Gastrocnemius medialis (tissue), 4 donors: ENCODE results near the gene E2F3. TPM values are rescaled to one million over a fixed set of nuclear protein-coding genes. Genes with fewer than 3 reads are reported as not detected.
A peak's percentile ranks its signal among the peaks of the same experiment; 100 is the strongest.

Experiments
- ATAC-seq, 2 donors: fragments of 150-250 bp; one replicate each; pipeline ENCODE4 v1.9.1; 2016
- DNase-seq, 2 donors: peaks; one replicate each; pipeline ENCODE4 v3.0.0-alpha.2; 2019
- H3K27ac ChIP-seq, 4 donors: fragments of 200-600 bp; sonication (generic); 1 replicate in 1 of 4; 2 replicates in 3 of 4; pipeline ENCODE4 v1.5.1; 2016 to 2018; ENCODE audit warnings: mild to moderate bottlenecking in 2 of 4, moderate library complexity in 1 of 4
- H3K27me3 ChIP-seq, 3 donors: fragments of 200-600 bp; sonication (generic) in 2 of 3; 1 replicate in 1 of 3; 2 replicates in 2 of 3; pipeline versions ENCODE4 v1.5.1 to v1.6.0; 2016 to 2019; ENCODE audit warnings: mild to moderate bottlenecking in 1 of 3, moderate library complexity in 1 of 3
- H3K36me3 ChIP-seq, 2 donors: fragments of 200-600 bp; sonication (generic) in 1 of 2; one replicate each; pipeline ENCODE4 v1.5.1; 2017 to 2018
- H3K4me1 ChIP-seq, 2 donors: fragments of 200-600 bp; sonication (generic) in 1 of 2; one replicate each; pipeline ENCODE4 v1.5.1; 2016 to 2017; ENCODE audit warnings: mild to moderate bottlenecking in 2 of 2
- H3K4me3 ChIP-seq, 4 donors: fragments of 200-600 bp; sonication (generic) in 3 of 4; 1 replicate in 1 of 4; 2 replicates in 3 of 4; pipeline ENCODE4 v1.5.1; 2016 to 2019; ENCODE audit warnings: mild to moderate bottlenecking in 2 of 4
- H3K9me3 ChIP-seq, 3 donors: fragments of 200-600 bp; sonication (generic) in 2 of 3; 1 replicate in 1 of 3; 2 replicates in 2 of 3; pipeline ENCODE4 v1.5.1; 2016 to 2019
- POLR2A ChIP-seq, 2 donors: fragments of 450-650 bp; IDR thresholded peaks; one replicate each; pipeline ENCODE4 v1.6.1; 2017; ENCODE audit warnings: antibody characterized with exemption in 2 of 2, mild to moderate bottlenecking in 2 of 2, moderate library complexity in 2 of 2
- in situ Hi-C, 4 donors: fragments of 200-750 bp; cut with MboI; loops; one replicate each; pipeline versions ENCODE4 v1.15.0 to v1.8.0; 2017; ENCODE audit warnings: low sequenced_read_pairs in 4 of 4
- intact Hi-C: fragments of 100-400 bp; cut with DNase I; formaldehyde crosslinking; loops from one replicate; pipeline ENCODE4 v1.15.1; 2023; ENCODE audit warnings: low total_unique reads
- total RNA-seq, 4 donors: library from RNA; depleted of rRNA; stranded (reverse); fragments of >200 nt; gene quantifications; one replicate each; pipeline versions ENCODE4 v1.1.0 to v1.2.3, GENCODE V29; 2016
- TF ChIP-seq, protein P1 (sequence below), 5 experiments: fragments of 450-650 bp in 3 of 5; fragments of 200-600 bp in 2 of 5; sonication (generic) in 2 of 5; IDR thresholded peaks in 4 of 5; conservative IDR thresholded peaks in 1 of 5; 1 replicate in 4 of 5; 2 replicates in 1 of 5; pipeline ENCODE4 v1.5.1; 2016 to 2019; ENCODE audit warnings: antibody characterized with exemption in 5 of 5, mild to moderate bottlenecking in 3 of 5, moderate library complexity in 3 of 5

The E2F3 gene
- total RNA-seq, 4 donors from 2014 or later = 5.4 to 13.6 (median 10.7) TPM

DNA sequence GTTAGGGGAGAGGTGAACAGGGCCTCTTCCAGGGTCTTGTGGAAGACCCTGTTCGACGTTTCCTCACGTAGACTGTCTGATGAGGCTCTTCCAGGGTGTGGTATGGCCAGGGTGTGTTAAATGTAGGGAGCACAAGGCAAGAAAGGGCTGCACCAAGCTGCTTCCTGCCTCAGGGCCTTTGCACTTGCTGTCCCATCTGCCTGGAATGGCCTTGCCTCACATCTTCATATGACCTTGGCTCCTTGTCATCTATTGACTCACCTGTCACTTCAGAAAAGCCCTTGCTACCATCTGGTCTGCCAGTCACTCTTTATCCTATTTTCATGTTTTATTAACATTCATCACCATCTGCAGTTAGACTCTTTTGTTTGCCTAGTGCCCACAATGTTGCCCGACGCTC, 31.0 kb downstream of the E2F3 start:
- H3K27me3 ChIP-seq = no peaks in the 10 kb centered on the region
- ATAC-seq = peak; percentile 63 to 72
- peak overlapping the region in 2 of 4 donors; percentile 11 to 80 for H3K27ac ChIP-seq
- in situ Hi-C loops (no loop called here), intact Hi-C loops (no loop called here)
- peaks cover 13 to 45% of the 10 kb centered on the region in 2 donors for H3K4me1 ChIP-seq
- TF ChIP-seq, protein P1, sequence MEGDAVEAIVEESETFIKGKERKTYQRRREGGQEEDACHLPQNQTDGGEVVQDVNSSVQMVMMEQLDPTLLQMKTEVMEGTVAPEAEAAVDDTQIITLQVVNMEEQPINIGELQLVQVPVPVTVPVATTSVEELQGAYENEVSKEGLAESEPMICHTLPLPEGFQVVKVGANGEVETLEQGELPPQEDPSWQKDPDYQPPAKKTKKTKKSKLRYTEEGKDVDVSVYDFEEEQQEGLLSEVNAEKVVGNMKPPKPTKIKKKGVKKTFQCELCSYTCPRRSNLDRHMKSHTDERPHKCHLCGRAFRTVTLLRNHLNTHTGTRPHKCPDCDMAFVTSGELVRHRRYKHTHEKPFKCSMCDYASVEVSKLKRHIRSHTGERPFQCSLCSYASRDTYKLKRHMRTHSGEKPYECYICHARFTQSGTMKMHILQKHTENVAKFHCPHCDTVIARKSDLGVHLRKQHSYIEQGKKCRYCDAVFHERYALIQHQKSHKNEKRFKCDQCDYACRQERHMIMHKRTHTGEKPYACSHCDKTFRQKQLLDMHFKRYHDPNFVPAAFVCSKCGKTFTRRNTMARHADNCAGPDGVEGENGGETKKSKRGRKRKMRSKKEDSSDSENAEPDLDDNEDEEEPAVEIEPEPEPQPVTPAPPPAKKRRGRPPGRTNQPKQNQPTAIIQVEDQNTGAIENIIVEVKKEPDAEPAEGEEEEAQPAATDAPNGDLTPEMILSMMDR (IDR thresholded peaks at IDR 0.05 in 4 of 5, conservative IDR thresholded peaks at IDR 0.05 in 1 of 5) = no peak
- TF ChIP-seq POLR2A (IDR thresholded peaks at IDR 0.05) = no peak
- H3K9me3 ChIP-seq = no peaks in the 10 kb centered on the region
- no peak overlapping the region for H3K4me3 ChIP-seq
- no peaks in the 10 kb centered on the region for H3K36me3 ChIP-seq
- no peak for DNase-seq

DNA sequence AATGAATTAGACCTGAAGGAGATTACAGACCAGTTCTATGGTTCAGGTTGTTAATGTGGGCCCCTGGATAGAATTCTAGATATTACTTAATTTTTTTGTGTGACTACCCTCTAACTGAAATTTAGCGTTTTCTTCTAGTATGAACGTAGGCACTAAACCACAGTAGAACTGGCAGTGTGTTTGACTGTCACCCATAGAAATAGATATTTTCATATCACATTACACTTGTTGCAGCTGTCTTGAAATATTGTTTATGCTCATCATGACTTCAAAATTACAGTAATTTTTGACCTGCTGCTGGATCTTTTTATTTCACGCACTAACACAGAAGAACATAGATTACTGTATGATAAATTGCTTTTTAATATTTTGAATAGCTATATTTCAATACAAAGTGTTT, 31.6 kb downstream of the E2F3 start:
- in situ Hi-C loops = no loop called here
- H3K9me3 ChIP-seq = no peaks in the 10 kb centered on the region
- no peak overlapping the region for H3K4me3 ChIP-seq
- ATAC-seq = peak; percentile 53 to 54
- H3K27ac ChIP-seq = peak overlapping the region in 3 of 4 donors; percentile 11 to 80 (median 30)
- no peaks in the 10 kb centered on the region for H3K36me3 ChIP-seq
- H3K27me3 ChIP-seq = no peaks in the 10 kb centered on the region
- intact Hi-C loops = no loop called here
- peaks cover 17 to 45% of the 10 kb centered on the region in 2 donors for H3K4me1 ChIP-seq
- TF ChIP-seq POLR2A (IDR thresholded peaks at IDR 0.05) = no peak
- TF ChIP-seq, protein P1 (IDR thresholded peaks at IDR 0.05 in 4 of 5, conservative IDR thresholded peaks at IDR 0.05 in 1 of 5) = no peak
- no peak for DNase-seq

DNA sequence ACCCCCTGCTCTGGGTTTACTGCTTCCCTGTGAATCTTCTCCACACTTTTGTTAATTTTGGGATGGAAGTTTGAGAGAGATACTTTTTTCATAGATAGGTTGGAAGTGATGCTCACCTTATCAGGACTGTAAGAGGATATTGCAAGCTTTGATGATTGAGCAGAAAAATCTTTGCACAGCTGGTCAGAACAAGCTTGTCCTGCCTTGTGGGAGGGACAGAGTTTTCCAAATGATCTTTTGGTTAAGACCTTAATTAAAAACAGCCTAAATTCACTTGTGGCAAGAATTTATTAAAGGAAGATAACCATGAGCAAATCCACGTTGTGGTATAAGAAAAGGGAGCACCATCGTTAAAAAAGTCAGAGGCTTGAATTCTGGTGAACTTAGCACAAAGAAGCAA, 32.2 kb downstream of the E2F3 start:
- no peak overlapping the region for H3K4me3 ChIP-seq
- H3K27ac ChIP-seq = peak overlapping the region in 2 of 4 donors; percentile 30 to 80
- no peak for ATAC-seq
- no peaks in the 10 kb centered on the region for H3K9me3 ChIP-seq
- TF ChIP-seq, protein P1 (IDR thresholded peaks at IDR 0.05 in 4 of 5, conservative IDR thresholded peaks at IDR 0.05 in 1 of 5) = no peak
- no peak for TF ChIP-seq POLR2A (IDR thresholded peaks at IDR 0.05)
- in situ Hi-C loops (no loop called here), intact Hi-C loops (no loop called here)
- H3K27me3 ChIP-seq = no peaks in the 10 kb centered on the region
- no peak for DNase-seq
- H3K4me1 ChIP-seq = peaks cover 17 to 44% of the 10 kb centered on the region in 2 donors
- no peaks in the 10 kb centered on the region for H3K36me3 ChIP-seq

DNA sequence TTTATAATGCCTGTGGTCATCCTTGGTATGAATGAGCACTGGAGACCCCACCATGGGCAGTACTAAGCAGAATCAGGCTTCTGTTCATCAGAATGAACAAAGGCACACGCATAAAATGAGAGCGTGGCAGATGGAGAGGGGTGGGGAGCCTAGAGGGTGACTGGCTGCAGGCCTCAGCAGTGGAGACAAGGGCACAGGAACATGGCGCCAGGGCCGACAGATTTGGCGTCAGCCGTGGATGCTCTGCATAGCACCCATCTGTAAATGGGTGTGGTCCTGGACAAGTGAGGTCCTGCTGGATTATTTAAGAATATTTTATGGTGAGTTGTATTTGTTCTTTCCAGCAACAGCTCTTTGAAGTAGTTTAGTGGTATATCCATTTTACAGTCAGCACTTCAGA, 33.1 kb downstream of the E2F3 start:
- Histone ChIP-seq H3K4me3 (no peak overlapping the region), H3K27ac (peak overlapping the region in 1 of 4 donors; percentile 4), H3K27me3 (no peaks in the 10 kb centered on the region), H3K4me1 (peaks cover 17 to 41% of the 10 kb centered on the region in 2 donors), H3K9me3 (no peaks in the 10 kb centered on the region), H3K36me3 (no peaks in the 10 kb centered on the region)
- in situ Hi-C loops (no loop called here), intact Hi-C loops (no loop called here)
- DNase-seq (no peak), ATAC-seq (no peak)
- TF ChIP-seq, protein P1 (IDR thresholded peaks at IDR 0.05 in 4 of 5, conservative IDR thresholded peaks at IDR 0.05 in 1 of 5) = no peak
- TF ChIP-seq POLR2A (IDR thresholded peaks at IDR 0.05) = no peak

DNA sequence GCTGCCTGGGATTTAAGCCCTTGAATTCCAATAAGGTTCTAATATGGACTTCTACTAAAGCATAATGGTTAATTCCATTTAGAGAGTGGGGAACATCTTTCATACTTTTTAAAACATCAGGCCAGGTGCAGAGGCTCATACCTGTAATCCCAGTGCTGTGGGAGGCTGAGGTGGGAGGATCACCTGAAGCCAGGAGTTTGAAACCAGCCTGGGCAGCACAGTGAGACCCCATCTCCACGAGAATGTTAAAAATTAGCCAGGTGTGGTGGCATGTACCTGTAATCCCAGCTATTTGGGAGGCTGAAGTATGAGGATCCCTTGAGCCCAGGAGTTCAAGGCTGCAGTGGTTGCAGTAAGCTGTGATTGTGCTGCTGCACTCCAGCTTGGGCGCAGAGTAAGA, 35.0 kb downstream of the E2F3 start:
- in situ Hi-C loops (no loop called here), intact Hi-C loops (no loop called here)
- DNase-seq (no peak), ATAC-seq (no peak)
- Histone ChIP-seq H3K4me1 (peaks cover 17 to 56% of the 10 kb centered on the region in 2 donors), H3K4me3 (no peak overlapping the region), H3K27ac (no peak overlapping the region), H3K27me3 (no peaks in the 10 kb centered on the region), H3K9me3 (no peaks in the 10 kb centered on the region), H3K36me3 (no peaks in the 10 kb centered on the region)
- no peak for TF ChIP-seq POLR2A (IDR thresholded peaks at IDR 0.05)
- TF ChIP-seq, protein P1 (IDR thresholded peaks at IDR 0.05 in 4 of 5, conservative IDR thresholded peaks at IDR 0.05 in 1 of 5) = no peak
